HepG2 (cell line): ENCODE results near the gene TPM3. TPM values are rescaled to one million over a fixed set of nuclear protein-coding genes. Genes with fewer than 3 reads are reported as not detected.

Experiments
- ARNT2 ChIP-seq: sonication (generic); formaldehyde crosslinking; IDR thresholded peaks from 2 replicates; pipeline ENCODE4 v1.8.0; 2022; ENCODE audit warnings: mild to moderate bottlenecking, low read depth, missing genetic modification reagents, moderate library complexity
- BCL3 ChIP-seq: sonication (generic); formaldehyde crosslinking; IDR thresholded peaks from 2 replicates; pipeline ENCODE4 v1.5.1; 2020; ENCODE audit warnings: mild to moderate bottlenecking, missing genetic modification reagents, moderate library complexity
- ELK4 ChIP-seq: sonication (generic); formaldehyde crosslinking; IDR thresholded peaks from 2 replicates; pipeline ENCODE4 v1.9.0; 2021; ENCODE audit warnings: missing genetic modification reagents, borderline replicate concordance
- HNRNPK ChIP-seq: fragments of 200-400 bp; formaldehyde crosslinking; IDR thresholded peaks from 2 replicates; pipeline ENCODE4 v1.6.1; 2018; ENCODE audit warnings: low read length, low read depth, moderate library complexity, mild to moderate bottlenecking; ENCODE audit not compliant: poor library complexity, severe bottlenecking
- HNRNPL ChIP-seq: fragments of 200-400 bp; formaldehyde crosslinking; IDR thresholded peaks from 2 replicates; pipeline ENCODE4 v1.6.1; 2017; ENCODE audit warnings: mild to moderate bottlenecking, low read depth, low read length
- MZF1 ChIP-seq: sonication (generic); formaldehyde crosslinking; IDR thresholded peaks from 2 replicates; pipeline ENCODE4 v1.8.1; 2023; ENCODE audit warnings: mild to moderate bottlenecking, missing genetic modification reagents, borderline replicate concordance
- RBFOX2 ChIP-seq: fragments of 200-400 bp; formaldehyde crosslinking; IDR thresholded peaks from 2 replicates; pipeline ENCODE4 v1.6.1; 2017; ENCODE audit warnings: low read depth, mild to moderate bottlenecking, low read length
- SKI ChIP-seq: fragments of 450-650 bp; IDR thresholded peaks from one replicate; pipeline ENCODE4 v1.6.1; 2018; ENCODE audit warnings: mild to moderate bottlenecking; ENCODE audit not compliant: partially characterized antibody
- SNAPC2 ChIP-seq: sonication (generic); formaldehyde crosslinking; IDR thresholded peaks from 2 replicates; pipeline ENCODE4 v1.8.1; 2022; ENCODE audit warnings: mild to moderate bottlenecking, missing genetic modification reagents
- SP2 ChIP-seq: sonication (generic); formaldehyde crosslinking; IDR thresholded peaks from 2 replicates; pipeline ENCODE4 v1.5.1; 2020; ENCODE audit warnings: mild to moderate bottlenecking, missing genetic modification reagents
- STAG1 ChIP-seq: sonication (generic); formaldehyde crosslinking; IDR thresholded peaks from 2 replicates; pipeline ENCODE4 v1.4.0; 2020; ENCODE audit warnings: missing genetic modification reagents
- THRA ChIP-seq: sonication (generic); formaldehyde crosslinking; IDR thresholded peaks from 2 replicates; pipeline ENCODE4 v1.4.0; 2020; ENCODE audit warnings: missing genetic modification reagents, borderline replicate concordance
- YEATS4 ChIP-seq: sonication (generic); formaldehyde crosslinking; IDR thresholded peaks from 2 replicates; pipeline ENCODE4 v1.4.0; 2020; ENCODE audit warnings: missing genetic modification reagents, borderline replicate concordance
- ZBTB4 ChIP-seq: sonication (generic); formaldehyde crosslinking; IDR thresholded peaks from 2 replicates; pipeline ENCODE4 v1.4.0; 2020; ENCODE audit warnings: missing genetic modification reagents, mild to moderate bottlenecking, borderline replicate concordance
- ZBTB7B ChIP-seq: sonication (generic); formaldehyde crosslinking; IDR thresholded peaks from 2 replicates; pipeline ENCODE4 v1.4.0; 2020; ENCODE audit warnings: missing genetic modification reagents
- ZNF280B ChIP-seq: sonication (generic); formaldehyde crosslinking; IDR thresholded peaks from 2 replicates; pipeline ENCODE4 v1.5.0; 2020; ENCODE audit warnings: missing genetic modification reagents, mild to moderate bottlenecking, borderline replicate concordance
- ZNF510 ChIP-seq: sonication (generic); formaldehyde crosslinking; IDR thresholded peaks from 2 replicates; pipeline ENCODE4 v1.4.0; 2020; ENCODE audit warnings: low read depth, mild to moderate bottlenecking, missing genetic modification reagents
- ZNF546 ChIP-seq: sonication (generic); formaldehyde crosslinking; conservative IDR thresholded peaks from 2 replicates; pipeline ENCODE4 v1.8.1; 2023; ENCODE audit warnings: mild to moderate bottlenecking, missing genetic modification reagents
- ZNF768 ChIP-seq: sonication (generic); formaldehyde crosslinking; IDR thresholded peaks from 2 replicates; pipeline ENCODE4 v1.4.0; 2020; ENCODE audit warnings: missing genetic modification reagents
- ZNF788 ChIP-seq: sonication (generic); formaldehyde crosslinking; IDR thresholded peaks from 2 replicates; pipeline ENCODE4 v1.5.0; 2020; ENCODE audit warnings: mild to moderate bottlenecking, missing genetic modification reagents, borderline replicate concordance
- ZNF850 ChIP-seq: sonication (generic); formaldehyde crosslinking; conservative IDR thresholded peaks from 2 replicates; pipeline ENCODE4 v1.9.0; 2021; ENCODE audit warnings: mild to moderate bottlenecking, missing genetic modification reagents
- ZSCAN20 ChIP-seq: sonication (generic); formaldehyde crosslinking; IDR thresholded peaks from 2 replicates; pipeline ENCODE4 v1.4.0; 2020; ENCODE audit warnings: missing genetic modification reagents, mild to moderate bottlenecking, borderline replicate concordance
- polyA plus RNA-seq, 8 experiments: library from polyadenylated mRNA; depleted of rRNA in 3 of 8; stranded (reverse) in 7 of 8; unstranded in 1 of 8; fragments of >200 nt; fragmentation: Illumina TruSeq in 4 of 8; extraction: Trizol in 4 of 8; gene quantifications; 2 replicates each; pipeline versions ENCODE4 v1.2.1 to v1.2.3, GENCODE V29; 2011 to 2016; ENCODE audit warnings: low read depth in 4 of 8, missing spikeins in 1 of 8, mixed read lengths in 1 of 8; ENCODE audit not compliant: insufficient read depth in 1 of 8
- total RNA-seq, 5 experiments: library from RNA; depleted of rRNA; stranded (reverse); fragments of >200 nt; fragmentation: Illumina TruSeq; extraction: Trizol; gene quantifications; 2 replicates each; pipeline ENCODE4 v1.2.3, GENCODE V29; 2016; ENCODE audit warnings: low read depth in 1 of 5

The TPM3 gene
- total and polyA plus RNA-seq, 2 of the 13 experiments (the other 11 are each of a cell fraction or from before 2014, with no cell fraction given): 160 to 307 TPM

- TF ChIP-seq HNRNPK: peak; percentile 98
- no peak for TF ChIP-seq ZNF280B (CRISPR knock-in tag)
- no peak for TF ChIP-seq MZF1 (CRISPR knock-in tag)
- no peak for TF ChIP-seq SKI
- no peak for TF ChIP-seq ZNF850
- TF ChIP-seq ZNF546 (CRISPR knock-in tag): 0 out of 2 replicates have a peak, but pooled peaks have one; percentile 30
- no peak for TF ChIP-seq BCL3
- no peak; the same call in 1 of the 2 replicates for TF ChIP-seq THRA (CRISPR knock-in tag)
- no peak for TF ChIP-seq ZNF788
- TF ChIP-seq ZSCAN20 (CRISPR knock-in tag): no peak
- peak; percentile 82 for TF ChIP-seq RBFOX2
- TF ChIP-seq SNAPC2: no peak
- TF ChIP-seq ZBTB4 (CRISPR knock-in tag): no peak
- no peak for TF ChIP-seq STAG1 (CRISPR knock-in tag)
- no peak; the same call in 1 of the 2 replicates for TF ChIP-seq YEATS4 (CRISPR knock-in tag)
- TF ChIP-seq ARNT2 (CRISPR knock-in tag): no peak
- no peak for TF ChIP-seq ZNF510
- TF ChIP-seq HNRNPL: 0 out of 2 replicates have a peak, but pooled peaks have one; percentile 35
- TF ChIP-seq SP2 (CRISPR knock-in tag): no peak
- TF ChIP-seq ELK4 (CRISPR knock-in tag): no peak
- TF ChIP-seq ZBTB7B: no peak
- 0 out of 2 replicates have a peak, but pooled peaks have one; percentile 36 for TF ChIP-seq ZNF768 (CRISPR knock-in tag)
These were observed 29.0 kb upstream of the TPM3 start (continued) for GRCh38 chr1:154220970-154221277.
